ENCODE results near the gene SAMD4A.
A peak's percentile ranks its signal among the peaks of the same experiment; 100 is the strongest.

The SAMD4A gene

DNA sequence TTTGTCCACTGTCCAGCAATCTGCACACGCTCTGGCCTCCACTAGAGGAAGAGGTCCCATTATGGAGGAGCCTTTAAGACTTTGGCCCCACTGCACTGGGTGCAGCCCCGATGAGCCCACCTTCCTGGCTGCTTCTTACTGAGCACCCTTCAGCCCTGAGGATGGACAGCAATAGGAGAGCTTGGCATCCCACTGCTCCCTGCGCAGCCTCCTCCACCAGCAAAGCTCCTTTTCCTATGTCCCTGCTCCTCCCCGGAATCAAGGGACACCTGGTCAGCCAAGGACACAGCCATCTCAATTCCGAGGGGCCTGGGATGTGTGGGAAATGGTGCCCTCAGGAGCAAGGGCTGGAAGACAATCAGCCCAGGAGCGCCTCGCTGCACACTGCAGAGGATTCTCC, 241.0 kb downstream of the SAMD4A start:
- DNase-seq = no peak

DNA sequence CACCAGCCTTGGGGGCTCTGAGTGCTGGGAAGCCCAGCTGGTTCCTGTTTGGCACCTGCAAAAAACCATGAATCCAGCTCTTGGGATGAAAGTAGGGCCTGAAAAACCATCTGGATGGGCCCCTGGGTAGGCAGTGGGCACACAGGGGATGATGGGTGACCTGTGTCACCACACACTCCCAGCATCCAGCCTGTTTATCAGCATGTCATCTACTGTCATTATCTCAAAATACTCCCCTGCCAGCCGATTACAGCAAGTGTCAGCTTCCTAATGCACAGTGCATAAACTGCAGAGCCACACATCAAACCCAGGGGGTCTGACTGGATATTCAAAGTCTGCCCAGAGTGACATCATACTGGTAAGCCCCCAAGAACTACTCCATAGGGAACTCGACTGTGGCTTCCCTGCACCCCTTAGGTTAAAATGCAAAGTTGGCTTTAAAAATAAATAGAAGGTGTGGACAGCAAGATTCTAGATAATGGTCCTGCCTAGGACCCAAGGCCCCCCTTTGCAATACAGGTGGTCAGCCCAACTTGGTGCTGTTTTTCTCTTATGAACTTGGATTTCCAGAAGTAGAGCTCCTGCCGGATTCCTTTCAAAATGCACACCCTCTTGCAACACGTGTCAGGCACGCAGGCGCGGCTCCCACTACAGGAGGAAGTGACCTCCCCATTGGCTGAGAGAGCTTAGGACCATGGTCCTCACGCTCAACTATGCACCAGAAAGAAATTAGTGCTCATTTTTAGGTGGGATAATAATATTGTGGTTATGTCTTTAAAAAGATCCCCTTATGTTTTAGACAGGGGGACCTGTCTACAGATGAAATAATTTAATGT, 241.6 kb downstream of the SAMD4A start:
- DNase-seq = no peak

GRCh38 chr14:54809767-54810166, 242.8 kb downstream of the SAMD4A start:
- DNase-seq = no peak

- DNase-seq = no peak
Observed at GRCh38 chr14:54812617-54813016, 245.7 kb downstream of the SAMD4A start.

DNA sequence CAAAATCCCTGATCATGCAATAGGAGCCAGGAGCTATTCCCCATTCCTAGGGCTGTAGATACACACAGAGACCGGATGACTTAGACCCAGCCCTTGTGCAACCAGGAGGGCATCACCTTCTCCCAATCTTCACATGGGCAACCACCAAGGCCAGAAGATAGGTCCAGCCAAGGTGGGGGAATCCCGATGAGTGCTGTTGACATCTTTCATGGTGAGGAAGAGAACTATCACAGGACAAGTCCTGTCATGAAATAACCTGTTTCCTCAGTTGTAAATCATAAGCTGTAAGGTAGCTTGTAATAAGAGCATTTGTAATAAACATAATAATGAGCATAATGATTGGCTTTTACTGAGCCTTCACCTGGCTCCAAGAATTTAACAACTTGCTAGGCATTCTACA, 246.2 kb downstream of the SAMD4A start:
- DNase-seq = no peak

GRCh38 chr14:54814076-54814475, 247.1 kb downstream of the SAMD4A start:
- DNase-seq = no peak

GRCh38 chr14:54815016-54815415, 248.1 kb downstream of the SAMD4A start:
- no peak for DNase-seq

GRCh38 chr14:54815515-54815914, 248.6 kb downstream of the SAMD4A start:
- no peak for DNase-seq

- DNase-seq = no peak
Observed at GRCh38 chr14:54816450-54816849, 249.5 kb downstream of the SAMD4A start.

DNA sequence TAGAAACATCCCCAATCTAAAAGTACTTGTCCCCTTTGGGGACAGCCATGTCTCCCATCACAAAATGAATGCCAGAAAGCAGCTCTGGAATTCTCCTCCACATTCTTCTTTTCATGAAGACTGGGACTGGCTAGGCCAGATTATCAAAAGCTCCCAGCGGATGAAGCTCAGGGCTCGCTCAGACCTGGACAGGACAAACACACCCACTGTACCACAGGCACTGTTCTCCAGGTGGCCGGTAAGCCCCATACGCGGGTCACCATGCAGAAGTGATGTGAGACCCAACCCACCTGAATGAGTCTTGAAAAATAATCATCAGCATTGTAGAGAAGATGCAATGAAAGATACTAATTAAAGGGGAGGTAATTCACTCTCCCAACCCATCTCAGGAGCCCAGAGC, 250.6 kb downstream of the SAMD4A start:
- DNase-seq = no peak

DNA sequence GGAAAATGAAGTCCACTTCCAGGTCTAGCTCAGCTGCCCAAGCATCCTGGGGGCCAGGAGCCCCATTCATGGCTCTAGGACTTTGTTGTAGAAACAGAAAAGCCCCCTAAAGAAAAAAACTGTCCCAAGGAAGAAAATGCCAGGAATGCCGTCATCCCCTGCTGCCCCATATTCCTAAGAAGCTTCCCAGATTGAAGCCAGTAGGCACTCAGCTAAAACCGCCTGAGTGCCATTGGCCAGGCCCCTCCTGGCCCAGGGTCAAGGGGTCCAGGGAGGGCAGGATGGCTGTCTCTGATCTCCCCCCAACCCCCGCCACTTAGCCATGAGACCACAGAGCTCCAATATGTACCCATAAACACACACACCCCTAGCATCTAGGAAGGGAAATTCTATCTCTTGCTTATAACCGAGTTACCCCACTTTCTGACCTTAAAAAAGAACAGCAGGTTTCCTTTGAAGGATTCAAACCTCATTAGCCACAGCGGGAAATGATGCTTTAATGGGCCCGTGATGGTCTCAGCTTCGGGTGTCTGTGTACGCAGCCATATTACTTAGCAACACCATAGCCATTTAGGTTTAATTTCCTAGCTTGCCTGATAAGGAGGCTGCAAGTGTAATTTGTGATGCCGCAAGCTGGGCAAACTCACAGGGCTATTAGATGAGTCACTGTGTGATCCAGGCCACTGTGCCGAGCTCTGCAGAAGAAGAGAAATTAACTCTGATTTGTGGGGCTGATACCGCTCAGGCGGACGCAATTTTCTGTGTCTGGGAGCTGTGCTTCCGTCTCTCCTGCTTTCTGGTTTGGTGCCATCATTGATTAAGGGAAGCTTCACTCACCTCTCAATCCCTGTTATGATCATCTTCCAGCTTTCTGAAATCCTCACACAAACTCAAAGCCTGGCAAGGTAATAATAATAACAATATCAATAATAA, 251.5 kb downstream of the SAMD4A start:
- DNase-seq = no peak

DNA sequence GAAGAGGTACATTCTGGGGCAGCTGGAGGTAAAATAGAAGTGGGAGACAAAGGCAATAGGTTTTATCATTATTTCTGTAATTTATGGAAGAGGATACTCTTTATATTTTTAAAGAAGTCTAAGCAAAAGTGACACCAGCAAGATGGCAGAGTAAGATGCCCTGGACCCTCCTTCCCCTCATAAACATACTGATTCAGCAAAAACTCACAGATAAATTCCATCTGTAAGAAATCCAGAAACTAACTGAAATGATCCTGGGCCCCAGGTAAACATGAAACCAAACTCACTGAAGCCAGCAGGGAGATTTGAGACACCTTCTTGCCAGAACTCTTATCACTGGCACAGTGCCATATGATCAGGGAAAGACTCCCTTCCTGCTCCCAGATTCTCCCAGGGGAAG, 255.8 kb downstream of the SAMD4A start:
- no peak for DNase-seq

DNA sequence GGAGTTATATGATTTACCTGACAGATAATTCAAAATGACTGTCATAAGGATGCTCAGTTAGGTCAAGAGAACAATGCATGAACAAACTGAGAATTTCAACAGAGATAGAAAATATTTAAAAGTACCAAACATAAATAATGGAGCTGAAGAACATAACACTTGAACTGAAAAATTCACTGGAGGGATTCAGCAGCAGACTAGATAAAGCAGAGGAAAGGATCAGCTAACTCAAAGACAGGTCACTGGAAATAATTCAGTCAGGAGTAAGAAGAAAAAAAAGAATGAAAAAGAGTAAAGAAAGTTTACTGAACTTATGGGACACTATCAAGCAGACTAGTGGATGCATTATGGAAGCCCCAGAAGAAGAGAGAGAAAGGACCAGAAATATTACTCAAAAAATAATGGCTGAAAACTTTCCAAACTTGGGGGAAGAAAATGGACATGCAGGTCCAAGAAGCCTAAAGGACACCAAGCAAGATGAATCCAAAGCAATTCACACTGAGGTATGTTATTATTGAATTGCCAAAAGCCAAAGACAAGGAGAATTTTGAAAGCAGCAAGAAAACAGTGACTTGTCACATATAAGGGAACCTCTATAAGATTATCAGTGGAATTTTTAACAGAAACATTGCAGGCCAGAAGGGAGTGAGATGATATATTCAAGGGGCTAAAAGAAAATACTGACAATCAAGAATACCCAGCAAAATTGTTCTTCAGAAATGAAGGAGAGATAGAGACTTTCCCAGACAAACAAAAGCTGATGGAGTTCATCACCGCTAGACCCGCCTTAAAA, 257.0 kb downstream of the SAMD4A start:
- no peak for DNase-seq

GRCh38 chr14:54828037-54828436, 261.1 kb downstream of the SAMD4A start:
- peak; percentile 51 for DNase-seq

DNA sequence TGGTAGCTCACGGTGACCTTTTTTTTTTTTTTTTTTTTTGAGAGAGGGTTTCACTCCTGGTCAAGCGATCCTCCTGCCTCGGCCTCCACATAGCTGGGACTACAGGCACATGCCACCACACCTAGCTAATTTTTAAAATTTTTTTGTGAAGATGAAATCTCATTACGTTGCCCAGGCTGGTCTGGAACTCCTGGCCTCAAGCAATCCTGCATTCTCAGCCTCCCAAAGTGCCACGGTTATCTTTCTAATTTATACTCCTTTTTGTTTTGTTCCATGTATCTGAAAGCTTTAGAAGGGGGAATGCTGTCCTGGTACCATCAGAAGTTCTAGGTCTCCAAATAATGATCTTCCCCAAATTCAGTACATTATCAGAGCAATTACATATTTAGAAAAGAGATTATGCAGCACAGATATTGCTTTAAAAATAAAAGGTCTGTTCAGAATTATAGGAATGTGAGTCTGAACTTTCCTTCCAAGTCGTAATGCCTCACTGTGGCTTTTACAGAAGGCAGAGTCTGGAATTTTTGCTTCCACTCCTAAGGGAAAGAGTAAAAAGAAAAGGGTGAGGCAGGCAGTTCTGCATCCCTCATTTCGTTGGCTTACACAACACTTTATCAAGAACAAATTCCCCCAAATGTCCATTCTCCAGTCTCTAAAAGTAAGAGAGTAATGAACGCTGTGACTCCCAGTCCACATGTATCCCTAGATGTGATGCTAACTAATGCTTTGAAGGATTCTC, 262.7 kb downstream of the SAMD4A start:
- DNase-seq = no peak

GRCh38 chr14:54830650-54831049, 263.7 kb downstream of the SAMD4A start:
- DNase-seq = no peak

DNA sequence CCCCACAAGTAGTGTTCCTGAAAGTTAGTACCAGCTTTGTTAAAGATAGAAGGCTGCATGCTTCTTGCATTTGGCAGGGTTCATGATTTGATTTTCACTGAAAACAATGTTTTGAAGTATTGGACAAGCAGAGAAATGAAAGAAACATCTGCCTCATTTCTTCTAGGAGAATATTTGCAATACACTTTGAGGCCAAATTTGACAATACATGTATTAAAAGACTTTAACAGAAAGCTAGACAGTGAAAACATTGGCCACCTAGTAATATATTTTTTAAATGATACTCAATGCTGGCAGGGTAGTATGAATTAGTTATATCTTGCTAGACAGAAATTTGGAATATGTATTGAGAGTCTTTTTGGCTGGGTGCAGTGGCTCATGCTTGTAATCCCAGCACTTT, 267.2 kb downstream of the SAMD4A start:
- DNase-seq = no peak

GRCh38 chr14:54834727-54835126, 267.8 kb downstream of the SAMD4A start:
- no peak for DNase-seq

DNA sequence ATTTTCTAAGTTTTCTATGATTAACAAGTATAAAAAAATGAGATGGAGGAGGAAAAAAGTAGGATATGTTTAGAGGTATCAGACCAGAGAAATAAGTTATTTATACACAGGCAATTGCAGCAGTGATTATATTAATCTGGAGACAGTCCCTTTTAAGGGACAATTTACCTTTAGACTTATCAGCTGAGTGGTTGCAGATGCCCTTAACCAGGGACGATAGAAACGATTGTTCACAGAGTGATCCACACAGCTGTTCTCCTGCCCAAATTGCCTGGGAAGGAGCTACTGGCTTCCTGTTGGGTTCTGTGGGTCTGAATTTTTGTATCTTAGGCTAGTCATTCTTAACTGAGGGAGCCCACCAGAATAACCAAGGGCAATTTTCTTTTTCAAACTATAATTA, 269.3 kb downstream of the SAMD4A start:
- DNase-seq = no peak

- DNase-seq = no peak
Observed at GRCh38 chr14:54837508-54838149, 270.7 kb downstream of the SAMD4A start.

- DNase-seq = no peak
Observed at GRCh38 chr14:54838931-54839512, 272.1 kb downstream of the SAMD4A start.
